SU-DHL-6 (cell line): ENCODE data around the gene TBC1D22A.

Experiments
- EZH2phosphoT487 ChIP-seq: fragments of 200-600 bp; sonication (generic), shearing (Covaris generic); conservative IDR thresholded peaks from 2 replicates; pipeline ENCODE4 v1.6.1; 2018; ENCODE audit warnings: mild to moderate bottlenecking, antibody characterized with exemption, low read length, moderate library complexity, mixed read lengths
- TF ChIP-seq, protein P1 (sequence below): fragments of 200-600 bp; sonication (generic); IDR thresholded peaks from one replicate; pipeline ENCODE4 v1.5.1; 2017; ENCODE audit warnings: antibody characterized with exemption, mild to moderate bottlenecking, low read length, moderate library complexity; ENCODE audit not compliant: insufficient read depth, poor library complexity, severe bottlenecking

DNA sequence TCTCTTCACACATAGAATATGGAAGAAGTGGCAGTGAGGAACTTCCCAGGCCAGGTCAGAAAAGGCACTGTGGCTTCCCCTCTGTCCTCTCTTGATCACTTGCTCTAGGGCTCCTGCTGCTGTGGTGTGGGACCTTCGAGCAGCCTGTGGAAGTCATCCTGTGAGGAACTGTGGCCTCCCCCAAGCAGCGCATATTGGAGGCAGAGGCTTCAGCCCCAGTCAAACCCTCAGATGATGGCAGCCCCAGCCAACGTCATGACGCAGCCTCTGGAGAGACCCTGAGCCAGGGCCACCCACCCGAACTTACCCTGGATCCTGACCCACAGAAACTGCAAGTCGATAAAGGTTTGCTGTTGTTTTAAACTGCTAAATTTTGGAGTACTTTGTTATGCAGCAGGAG is 444.9 kb downstream of the TBC1D22A start:
- TF ChIP-seq, protein P1, sequence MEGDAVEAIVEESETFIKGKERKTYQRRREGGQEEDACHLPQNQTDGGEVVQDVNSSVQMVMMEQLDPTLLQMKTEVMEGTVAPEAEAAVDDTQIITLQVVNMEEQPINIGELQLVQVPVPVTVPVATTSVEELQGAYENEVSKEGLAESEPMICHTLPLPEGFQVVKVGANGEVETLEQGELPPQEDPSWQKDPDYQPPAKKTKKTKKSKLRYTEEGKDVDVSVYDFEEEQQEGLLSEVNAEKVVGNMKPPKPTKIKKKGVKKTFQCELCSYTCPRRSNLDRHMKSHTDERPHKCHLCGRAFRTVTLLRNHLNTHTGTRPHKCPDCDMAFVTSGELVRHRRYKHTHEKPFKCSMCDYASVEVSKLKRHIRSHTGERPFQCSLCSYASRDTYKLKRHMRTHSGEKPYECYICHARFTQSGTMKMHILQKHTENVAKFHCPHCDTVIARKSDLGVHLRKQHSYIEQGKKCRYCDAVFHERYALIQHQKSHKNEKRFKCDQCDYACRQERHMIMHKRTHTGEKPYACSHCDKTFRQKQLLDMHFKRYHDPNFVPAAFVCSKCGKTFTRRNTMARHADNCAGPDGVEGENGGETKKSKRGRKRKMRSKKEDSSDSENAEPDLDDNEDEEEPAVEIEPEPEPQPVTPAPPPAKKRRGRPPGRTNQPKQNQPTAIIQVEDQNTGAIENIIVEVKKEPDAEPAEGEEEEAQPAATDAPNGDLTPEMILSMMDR, result no peak
- TF ChIP-seq EZH2phosphoT487, result no peak
